ENCODE data around the gene ST3GAL4. TPM values are rescaled to one million over a fixed set of nuclear protein-coding genes. Genes with fewer than 3 reads are reported as not detected.
"Not testable (repeated sequence)": the region's sequence is repeated elsewhere in the genome, so short reads cannot be mapped to it uniquely, and the experiment has no call there.

Gene ST3GAL4
- total RNA-seq: 10 to 100 TPM; 40.0 to 52.4 (median 40.5) TPM

- TF ChIP-seq POLR2A (IDR thresholded peaks at IDR 0.05; ENCODE audit: low read depth) (no peak), CTCF (IDR thresholded peaks at IDR 0.05) (no peak), EP300 (IDR thresholded peaks at IDR 0.05) (no peak), POLR2AphosphoS5 (IDR thresholded peaks at IDR 0.05) (peak in 1 of 2 donors; percentile 56)
- no peak for DNase-seq (ENCODE audit: extremely low spot score)
- intact Hi-C loops (cut with DNase I): loop anchor here (5.0 kb wide), 2 partner anchors 43 to 62 kb away; no protein-coding TSS in a partner anchor
- Histone ChIP-seq H3K9me3 (no peaks in the 10 kb centered on the region), H3K27ac (replicated peaks in 1 of 4) (peak within 1 kb of the TSS; percentile 85 to 89 (median 86)), H3K4me1 (peaks cover 71 to 94% (median 92%) of the 10 kb centered on the region in 4 donors), H3K27me3 (no peaks in the 10 kb centered on the region), H3K36me3 (no peaks in the 10 kb centered on the region), H3K4me3 (peak within 1 kb of the TSS; percentile 62 to 88 (median 78))
- WGBS: 1% methylated on average over 12 of the region's 71 CpGs
These were observed at the start of gene ST3GAL4 for GRCh38 chr11:126355324-126355925. TSS of gene ST3GAL4 (plus strand) at chr11:126355686. CDS start at chr11:126406156, 50,470 bp downstream.

- DNase-seq (ENCODE audit: extremely low spot score): no peak
- TF ChIP-seq POLR2AphosphoS5 (IDR thresholded peaks at IDR 0.05) (no peak), CTCF (IDR thresholded peaks at IDR 0.05) (no peak), EP300 (IDR thresholded peaks at IDR 0.05) (no peak), POLR2A (IDR thresholded peaks at IDR 0.05; ENCODE audit: low read depth) (no peak)
- WGBS: 94% methylated on average over 4 of the region's 4 CpGs
- Histone ChIP-seq H3K4me1 (peaks cover 22 to 29% (median 28%) of the 10 kb centered on the region in 4 donors), H3K27me3 (no peaks in the 10 kb centered on the region), H3K36me3 (peaks cover 0 to 36% (median 19%) of the 10 kb centered on the region in 4 donors), H3K27ac (replicated peaks in 1 of 4) (no peak overlapping the region), H3K9me3 (no peaks in the 10 kb centered on the region), H3K4me3 (no peak overlapping the region)
- intact Hi-C loops (cut with DNase I): no loop called here
These were observed 49.8 kb upstream of the ST3GAL4 start for GRCh38 chr11:126305699-126306098.

GRCh38 chr11:126307706-126308105 lies 47.8 kb upstream of the ST3GAL4 start:
- H3K36me3 ChIP-seq: peaks cover 0 to 36% (median 15%) of the 10 kb centered on the region in 4 donors
- H3K9me3 ChIP-seq: no peaks in the 10 kb centered on the region
- H3K4me3 ChIP-seq: no peak overlapping the region
- TF ChIP-seq CTCF (IDR thresholded peaks at IDR 0.05): peak; percentile 9 to 24 (median 10)
- no peak for TF ChIP-seq EP300 (IDR thresholded peaks at IDR 0.05)
- TF ChIP-seq POLR2A (IDR thresholded peaks at IDR 0.05; ENCODE audit: low read depth): no peak
- TF ChIP-seq POLR2AphosphoS5 (IDR thresholded peaks at IDR 0.05): no peak
- peak overlapping the region in 1 of 4 donors; percentile 5 for H3K27ac ChIP-seq (replicated peaks in 1 of 4)
- peaks cover 25 to 37% (median 34%) of the 10 kb centered on the region in 4 donors for H3K4me1 ChIP-seq
- intact Hi-C loops (cut with DNase I): no loop called here
- DNase-seq (ENCODE audit: extremely low spot score): no peak
- H3K27me3 ChIP-seq: no peaks in the 10 kb centered on the region
- 29% methylated on average over 5 of the region's 5 CpGs for WGBS

GRCh38 chr11:126308271-126308671 lies 47.2 kb upstream of the ST3GAL4 start:
- no peaks in the 10 kb centered on the region for H3K27me3 ChIP-seq
- H3K4me1 ChIP-seq: peaks cover 24 to 35% (median 32%) of the 10 kb centered on the region in 4 donors
- peaks cover 0 to 40% (median 18%) of the 10 kb centered on the region in 4 donors for H3K36me3 ChIP-seq
- intact Hi-C loops (cut with DNase I): no loop called here
- TF ChIP-seq EP300 (IDR thresholded peaks at IDR 0.05) (no peak), POLR2AphosphoS5 (IDR thresholded peaks at IDR 0.05) (no peak), CTCF (IDR thresholded peaks at IDR 0.05) (no peak), POLR2A (IDR thresholded peaks at IDR 0.05; ENCODE audit: low read depth) (no peak)
- no peak for DNase-seq (ENCODE audit: extremely low spot score)
- H3K9me3 ChIP-seq: no peaks in the 10 kb centered on the region
- H3K27ac ChIP-seq (replicated peaks in 1 of 4): no peak overlapping the region
- WGBS: 84% methylated on average over 4 of the region's 4 CpGs
- H3K4me3 ChIP-seq: no peak overlapping the region

GRCh38 chr11:126308771-126309170 lies 46.7 kb upstream of the ST3GAL4 start:
- Histone ChIP-seq H3K4me1 (peaks cover 19 to 30% (median 27%) of the 10 kb centered on the region in 4 donors), H3K36me3 (peaks cover 0 to 40% (median 18%) of the 10 kb centered on the region in 4 donors)
- H3K9me3 ChIP-seq; H3K27ac ChIP-seq (replicated peaks in 1 of 4); DNase-seq (ENCODE audit: extremely low spot score); H3K27me3 ChIP-seq; H3K4me3 ChIP-seq; intact Hi-C loops (cut with DNase I): not testable (repeated sequence)
- WGBS: 88% methylated on average over 4 of the region's 4 CpGs
